ENCODE results near the gene PLCB1.
A peak's percentile ranks its signal among the peaks of the same experiment; 100 is the strongest.

PLCB1 gene

GRCh38 chr20:8726460-8726859, 594.4 kb downstream of the PLCB1 start:
- peaks cover 0 to 1% of the 10 kb centered on the region in 2 experiments for H3K36me3 ChIP-seq (ENCODE audit: control insufficient read depth in 1 of 2, insufficient read depth in 2 of 2, low read length in 2 of 2)
- no peak overlapping the region for H4K8ac ChIP-seq (ENCODE audit: low read depth, low read length)
- H3K9ac ChIP-seq (ENCODE audit: low read length) = no peak overlapping the region
- no peaks in the 10 kb centered on the region for H3K79me2 ChIP-seq (ENCODE audit: control insufficient read depth, insufficient read depth, low read length, poor library complexity)
- no peaks in the 10 kb centered on the region for H3K27me3 ChIP-seq (ENCODE audit: insufficient read depth, low read length)
- H3K4me3 ChIP-seq (ENCODE audit: low read depth, low read length) = no peak overlapping the region
- H3K27ac ChIP-seq (ENCODE audit: low read depth, low read length) = no peak overlapping the region
- H3K79me1 ChIP-seq (ENCODE audit: low read length) = no peaks in the 10 kb centered on the region
- no peak overlapping the region for H3K4me2 ChIP-seq (ENCODE audit: low read length)
- no peak overlapping the region for H4K91ac ChIP-seq (ENCODE audit: low read depth, low read length)
- H3K23ac ChIP-seq (ENCODE audit: low read length) = no peak overlapping the region
- H3K18ac ChIP-seq (ENCODE audit: low read length) = no peak overlapping the region
- no peak for DNase-seq
- H2BK5ac ChIP-seq (ENCODE audit: low read depth, low read length, poor library complexity) = no peak overlapping the region
- H3K14ac ChIP-seq (ENCODE audit: low read length) = no peak overlapping the region
- no peak overlapping the region for H4K12ac ChIP-seq (ENCODE audit: low read depth, low read length)
- H2AK5ac ChIP-seq (ENCODE audit: low read length) = no peak overlapping the region
- no peaks in the 10 kb centered on the region for H3K9me3 ChIP-seq (ENCODE audit: insufficient read depth, low read depth, low read length)
- no peak overlapping the region for H2BK12ac ChIP-seq (ENCODE audit: low read length)
- H3K4me1 ChIP-seq (ENCODE audit: control insufficient read depth in 1 of 2, insufficient read depth in 2 of 2, low read length in 2 of 2) = no peaks in the 10 kb centered on the region
- WGBS (ENCODE audit: extremely low coverage, insufficient coverage, insufficient read length) = no CpG with 5 or more reads among the region's 2 CpGs
- no peak overlapping the region for H3K4ac ChIP-seq (ENCODE audit: low read depth, low read length)
- no peak overlapping the region for H2BK120ac ChIP-seq (ENCODE audit: insufficient read depth, low read length, poor library complexity)
- H2AFZ ChIP-seq (ENCODE audit: insufficient read depth, low read length, poor library complexity) = no peak overlapping the region

- Histone ChIP-seq H2BK12ac (ENCODE audit: low read length) (no peak overlapping the region), H3K4me3 (ENCODE audit: low read depth, low read length) (no peak overlapping the region), H3K79me2 (ENCODE audit: control insufficient read depth, insufficient read depth, low read length, poor library complexity) (no peaks in the 10 kb centered on the region), H4K8ac (ENCODE audit: low read depth, low read length) (no peak overlapping the region), H3K14ac (ENCODE audit: low read length) (no peak overlapping the region), H2AFZ (ENCODE audit: insufficient read depth, low read length, poor library complexity) (no peak overlapping the region), H2BK120ac (ENCODE audit: insufficient read depth, low read length, poor library complexity) (no peak overlapping the region), H4K12ac (ENCODE audit: low read depth, low read length) (no peak overlapping the region), H3K79me1 (ENCODE audit: low read length) (no peaks in the 10 kb centered on the region), H3K9me3 (ENCODE audit: insufficient read depth, low read depth, low read length) (no peaks in the 10 kb centered on the region), H2AK5ac (ENCODE audit: low read length) (no peak overlapping the region), H3K36me3 (ENCODE audit: control insufficient read depth in 1 of 2, insufficient read depth in 2 of 2, low read length in 2 of 2) (no peaks in the 10 kb centered on the region), H3K27me3 (ENCODE audit: insufficient read depth, low read length) (no peaks in the 10 kb centered on the region), H3K4me2 (ENCODE audit: low read length) (no peak overlapping the region), H4K91ac (ENCODE audit: low read depth, low read length) (no peak overlapping the region), H3K4me1 (ENCODE audit: control insufficient read depth in 1 of 2, insufficient read depth in 2 of 2, low read length in 2 of 2) (no peaks in the 10 kb centered on the region), H3K4ac (ENCODE audit: low read depth, low read length) (no peak overlapping the region), H3K27ac (ENCODE audit: low read depth, low read length) (no peak overlapping the region), H3K23ac (ENCODE audit: low read length) (no peak overlapping the region), H3K18ac (ENCODE audit: low read length) (no peak overlapping the region), H3K9ac (ENCODE audit: low read length) (no peak overlapping the region), H2BK5ac (ENCODE audit: low read depth, low read length, poor library complexity) (no peak overlapping the region)
- WGBS (ENCODE audit: extremely low coverage, insufficient coverage, insufficient read length) = no CpG with 5 or more reads among the region's 3 CpGs
- DNase-seq = no peak
Observed at GRCh38 chr20:8735014-8735413, 602.9 kb downstream of the PLCB1 start.

- Histone ChIP-seq H4K12ac (ENCODE audit: low read depth, low read length) (no peak overlapping the region), H3K27me3 (ENCODE audit: insufficient read depth, low read length) (no peaks in the 10 kb centered on the region), H3K9ac (ENCODE audit: low read length) (no peak overlapping the region), H2BK12ac (ENCODE audit: low read length) (no peak overlapping the region), H3K79me2 (ENCODE audit: control insufficient read depth, insufficient read depth, low read length, poor library complexity) (no peaks in the 10 kb centered on the region), H4K91ac (ENCODE audit: low read depth, low read length) (no peak overlapping the region), H4K8ac (ENCODE audit: low read depth, low read length) (no peak overlapping the region), H3K27ac (ENCODE audit: low read depth, low read length) (no peak overlapping the region), H2BK120ac (ENCODE audit: insufficient read depth, low read length, poor library complexity) (no peak overlapping the region), H2AK5ac (ENCODE audit: low read length) (no peak overlapping the region), H3K4ac (ENCODE audit: low read depth, low read length) (no peak overlapping the region), H3K9me3 (ENCODE audit: insufficient read depth, low read depth, low read length) (no peaks in the 10 kb centered on the region), H3K4me3 (ENCODE audit: low read depth, low read length) (no peak overlapping the region), H3K23ac (ENCODE audit: low read length) (no peak overlapping the region), H3K36me3 (ENCODE audit: control insufficient read depth in 1 of 2, insufficient read depth in 2 of 2, low read length in 2 of 2) (no peaks in the 10 kb centered on the region), H3K14ac (ENCODE audit: low read length) (no peak overlapping the region), H2BK5ac (ENCODE audit: low read depth, low read length, poor library complexity) (no peak overlapping the region), H3K4me1 (ENCODE audit: control insufficient read depth in 1 of 2, insufficient read depth in 2 of 2, low read length in 2 of 2) (peaks cover 0 to under 1% of the 10 kb centered on the region in 2 experiments), H3K79me1 (ENCODE audit: low read length) (no peaks in the 10 kb centered on the region), H3K4me2 (ENCODE audit: low read length) (no peak overlapping the region), H3K18ac (ENCODE audit: low read length) (no peak overlapping the region), H2AFZ (ENCODE audit: insufficient read depth, low read length, poor library complexity) (no peak overlapping the region)
- peak in 1 of 2 donors; percentile 19 for DNase-seq
Observed at GRCh38 chr20:8735674-8736073, 603.6 kb downstream of the PLCB1 start.

- Histone ChIP-seq H3K4me1 (ENCODE audit: control insufficient read depth in 1 of 2, insufficient read depth in 2 of 2, low read length in 2 of 2) (peaks cover 0 to 2% of the 10 kb centered on the region in 2 experiments), H3K79me1 (ENCODE audit: low read length) (no peaks in the 10 kb centered on the region), H3K36me3 (ENCODE audit: control insufficient read depth in 1 of 2, insufficient read depth in 2 of 2, low read length in 2 of 2) (no peaks in the 10 kb centered on the region), H3K9ac (ENCODE audit: low read length) (no peak overlapping the region), H2AK5ac (ENCODE audit: low read length) (no peak overlapping the region), H2BK120ac (ENCODE audit: insufficient read depth, low read length, poor library complexity) (no peak overlapping the region), H3K27me3 (ENCODE audit: insufficient read depth, low read length) (no peaks in the 10 kb centered on the region), H2BK5ac (ENCODE audit: low read depth, low read length, poor library complexity) (no peak overlapping the region), H2BK12ac (ENCODE audit: low read length) (no peak overlapping the region), H3K4me2 (ENCODE audit: low read length) (no peak overlapping the region), H3K4me3 (ENCODE audit: low read depth, low read length) (no peak overlapping the region), H3K9me3 (ENCODE audit: insufficient read depth, low read depth, low read length) (no peaks in the 10 kb centered on the region), H4K91ac (ENCODE audit: low read depth, low read length) (no peak overlapping the region), H2AFZ (ENCODE audit: insufficient read depth, low read length, poor library complexity) (no peak overlapping the region), H4K12ac (ENCODE audit: low read depth, low read length) (no peak overlapping the region), H4K8ac (ENCODE audit: low read depth, low read length) (no peak overlapping the region), H3K14ac (ENCODE audit: low read length) (no peak overlapping the region), H3K23ac (ENCODE audit: low read length) (no peak overlapping the region), H3K27ac (ENCODE audit: low read depth, low read length) (no peak overlapping the region), H3K18ac (ENCODE audit: low read length) (no peak overlapping the region), H3K79me2 (ENCODE audit: control insufficient read depth, insufficient read depth, low read length, poor library complexity) (no peaks in the 10 kb centered on the region), H3K4ac (ENCODE audit: low read depth, low read length) (no peak overlapping the region)
- DNase-seq = peak; percentile 8 to 48
- WGBS (ENCODE audit: extremely low coverage, insufficient coverage, insufficient read length) = no CpG with 5 or more reads among the region's 4 CpGs
Observed at GRCh38 chr20:8740265-8740664, 608.2 kb downstream of the PLCB1 start.

All from trophoblast cell (in vitro differentiated cells and primary cell).